ENCODE results near the gene PSTPIP1. TPM values are rescaled to one million over a fixed set of nuclear protein-coding genes. Genes with fewer than 3 reads are reported as not detected.

Gene PSTPIP1
- total RNA-seq (2014; rRNA removed; shearing (Covaris generic)) (0.38 TPM in 1 of 2 replicates, not detected in the other), polyA plus RNA-seq (2016; fragmentation: Nextera tagmentation; extraction: Ambion mirVana) (0.71 and 0.80 TPM in 2 replicates)

DNA sequence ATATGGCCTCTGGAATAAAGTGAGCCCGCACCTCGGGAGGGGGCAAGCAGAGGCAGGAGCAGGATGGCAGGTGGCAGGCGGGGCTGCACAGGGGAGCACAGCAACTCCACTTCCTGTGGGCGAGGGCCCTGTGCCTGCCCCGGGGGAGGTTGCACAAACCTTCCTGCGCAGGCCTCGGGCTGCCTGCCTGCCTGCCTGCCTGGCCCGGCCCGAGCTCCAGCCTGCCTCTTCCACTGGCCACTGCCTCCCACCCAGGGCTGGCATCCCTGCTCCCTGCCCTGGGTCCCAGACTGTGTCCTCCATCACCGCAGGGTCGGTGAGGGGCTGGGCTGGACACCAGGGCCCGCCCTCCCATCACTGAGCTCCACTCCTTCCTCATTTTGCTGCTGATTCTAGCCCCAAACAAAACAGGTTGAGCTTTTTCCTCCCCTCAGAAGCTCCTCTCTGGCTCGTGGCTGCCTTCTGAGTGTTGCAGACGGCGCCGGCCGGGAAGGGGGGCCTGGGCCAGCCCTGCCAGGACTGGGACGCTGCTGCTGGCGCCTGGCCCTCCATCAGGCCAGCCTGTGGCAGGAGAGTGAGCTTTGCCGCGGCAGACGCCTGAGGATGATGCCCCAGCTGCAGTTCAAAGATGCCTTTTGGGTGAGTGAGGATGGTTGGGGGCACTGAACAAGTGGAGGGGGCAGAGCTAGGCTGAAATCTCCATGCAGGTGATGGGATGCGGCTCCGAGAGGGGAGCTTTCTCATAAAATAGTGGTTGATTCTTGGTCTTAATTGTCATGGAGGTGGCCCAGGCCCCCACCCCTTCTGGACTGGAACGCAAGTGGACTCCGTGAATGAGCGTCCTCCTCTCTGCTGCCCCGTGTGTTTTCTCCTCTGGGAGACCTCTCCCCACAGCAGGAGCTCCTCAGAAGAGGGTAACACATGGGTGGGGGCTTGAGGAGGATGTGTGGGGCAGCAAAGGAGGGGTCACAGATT, at the start of gene PSTPIP1:
PSTPIP1 (plus strand) TSS at position 156 of the 975 bp plus-strand sequence; CDS start at position 604, 448 bp downstream.
- in situ Hi-C loops (cut with MboI): no loop called here
- WGBS, 2 experiments (ENCODE audit: low coverage in 1 of 2, low lambda C conversion rate in 2 of 2, missing lambda C conversion rate in 2 of 2): 37 to 38% methylated on average over 25 to 27 of the region's 28 CpGs
- Histone ChIP-seq H3K4me3 (no peak within 1 kb of the TSS), H3K9me2 (ENCODE audit: insufficient read depth) (no peaks in the 10 kb centered on the region), H3K4me2 (ENCODE audit: unreplicated experiment) (peak within 1 kb of the TSS; percentile 1), H3K9me3 (ENCODE audit: low read depth) (no peaks in the 10 kb centered on the region), H3K27ac (no peak within 1 kb of the TSS), H3K36me3 (ENCODE audit: low read depth) (no peaks in the 10 kb centered on the region), H3K79me2 (ENCODE audit: insufficient read depth) (no peaks in the 10 kb centered on the region), H3K4me1 (ENCODE audit: insufficient read depth) (peaks cover 13% of the 10 kb centered on the region), H3K27me3 (replicated peaks; ENCODE audit: insufficient read depth) (no peaks in the 10 kb centered on the region), H4K20me1 (ENCODE audit: insufficient read depth) (no peaks in the 10 kb centered on the region), H2AFZ (peak within 1 kb of the TSS; percentile 80), H3K9ac (no peak within 1 kb of the TSS; the same call in 1 of the 2 replicates), H3F3A (ENCODE audit: insufficient read depth) (peaks cover 4% of the 10 kb centered on the region; the same call in 1 of the 2 replicates)
- TF ChIP-seq EZH2 (IDR thresholded peaks at IDR 0.05; ENCODE audit: insufficient read depth, poor library complexity, severe bottlenecking) (no peak), EZH2phosphoT487 (IDR thresholded peaks at IDR 0.05; ENCODE audit: insufficient read depth, low read depth) (no peak)
- DNase-seq: peak; percentile 66

DNA sequence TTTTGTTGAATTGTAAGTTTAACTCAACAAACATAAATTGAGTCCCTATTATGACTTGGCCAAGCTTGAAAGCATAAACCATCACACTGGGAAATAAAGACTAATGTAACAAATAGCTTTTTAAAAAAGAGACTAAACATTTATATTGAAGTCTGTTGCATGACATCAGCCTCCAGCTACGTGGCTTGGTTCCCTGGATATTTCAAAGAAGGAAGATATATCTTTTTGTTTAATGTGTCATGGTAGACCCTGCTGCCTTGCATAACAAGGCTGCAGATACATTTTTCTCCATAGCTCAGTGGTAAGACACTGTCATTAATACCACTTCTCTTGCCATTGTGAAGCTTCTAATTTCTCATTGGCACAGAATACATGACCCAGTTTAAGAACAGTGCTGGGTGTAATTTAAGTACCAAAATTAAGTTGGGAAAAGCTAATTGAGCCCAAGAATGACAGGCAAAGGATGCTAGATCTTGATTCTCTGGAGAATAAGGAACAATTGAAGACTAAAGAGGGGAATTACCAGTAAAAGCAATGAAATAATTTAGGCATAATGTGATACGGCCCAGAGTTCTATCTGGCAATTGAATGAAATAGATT, 49.3 kb upstream of the PSTPIP1 start:
- Histone ChIP-seq H3K27me3 (replicated peaks; ENCODE audit: insufficient read depth) (no peaks in the 10 kb centered on the region), H3K4me3 (no peak overlapping the region), H4K20me1 (ENCODE audit: insufficient read depth) (no peaks in the 10 kb centered on the region), H3K27ac (no peak overlapping the region), H3K9me2 (ENCODE audit: insufficient read depth) (no peaks in the 10 kb centered on the region), H3K9ac (no peak overlapping the region), H3F3A (ENCODE audit: insufficient read depth) (no peaks in the 10 kb centered on the region), H3K4me2 (ENCODE audit: unreplicated experiment) (no peak overlapping the region), H3K36me3 (ENCODE audit: low read depth) (peaks cover 26% of the 10 kb centered on the region), H3K4me1 (ENCODE audit: insufficient read depth) (no peaks in the 10 kb centered on the region), H2AFZ (no peak overlapping the region), H3K9me3 (ENCODE audit: low read depth) (no peaks in the 10 kb centered on the region), H3K79me2 (ENCODE audit: insufficient read depth) (no peaks in the 10 kb centered on the region)
- DNase-seq: no peak
- WGBS, 2 experiments (ENCODE audit: low coverage in 1 of 2, low lambda C conversion rate in 2 of 2, missing lambda C conversion rate in 2 of 2): 86 to 93% methylated on average over 2 of the region's 2 CpGs
- TF ChIP-seq EZH2phosphoT487 (IDR thresholded peaks at IDR 0.05; ENCODE audit: insufficient read depth, low read depth) (no peak), EZH2 (IDR thresholded peaks at IDR 0.05; ENCODE audit: insufficient read depth, poor library complexity, severe bottlenecking) (no peak)
- in situ Hi-C loops (cut with MboI): no loop called here

DNA sequence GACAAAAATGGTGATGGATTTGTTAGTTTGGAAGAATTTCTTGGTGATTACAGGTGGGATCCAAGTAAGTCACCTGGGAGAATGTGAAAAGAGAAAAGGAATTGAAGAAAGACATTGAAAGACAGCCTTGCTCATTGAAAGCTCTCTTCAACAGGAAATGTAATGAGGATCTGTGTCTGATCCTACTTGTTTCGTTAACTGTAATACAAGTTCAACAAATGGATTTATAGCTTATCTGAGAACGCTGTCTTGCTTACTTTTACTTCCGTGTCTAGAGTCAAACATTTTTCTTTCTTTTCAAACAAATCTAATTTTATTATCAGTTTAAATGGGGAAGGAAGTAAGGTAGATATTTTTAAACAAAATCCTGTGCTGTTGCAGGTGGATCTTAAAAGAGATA, 47.5 kb upstream of the PSTPIP1 start:
- Histone ChIP-seq H3K27me3 (replicated peaks; ENCODE audit: insufficient read depth) (no peaks in the 10 kb centered on the region), H3K9me3 (ENCODE audit: low read depth) (no peaks in the 10 kb centered on the region), H3K4me2 (ENCODE audit: unreplicated experiment) (no peak overlapping the region), H3F3A (ENCODE audit: insufficient read depth) (no peaks in the 10 kb centered on the region), H2AFZ (no peak overlapping the region), H3K27ac (no peak overlapping the region), H3K79me2 (ENCODE audit: insufficient read depth) (no peaks in the 10 kb centered on the region), H3K36me3 (ENCODE audit: low read depth) (peaks cover 32% of the 10 kb centered on the region), H3K9me2 (ENCODE audit: insufficient read depth) (no peaks in the 10 kb centered on the region), H3K9ac (no peak overlapping the region), H3K4me1 (ENCODE audit: insufficient read depth) (no peaks in the 10 kb centered on the region), H3K4me3 (no peak overlapping the region), H4K20me1 (ENCODE audit: insufficient read depth) (no peaks in the 10 kb centered on the region)
- in situ Hi-C loops (cut with MboI): no loop called here
- TF ChIP-seq EZH2phosphoT487 (IDR thresholded peaks at IDR 0.05; ENCODE audit: insufficient read depth, low read depth): no peak
- no peak for TF ChIP-seq EZH2 (IDR thresholded peaks at IDR 0.05; ENCODE audit: insufficient read depth, poor library complexity, severe bottlenecking)
- 96% methylated on average over 3 of the region's 3 CpGs for WGBS, 2 experiments (ENCODE audit: low coverage in 1 of 2, low lambda C conversion rate in 2 of 2, missing lambda C conversion rate in 2 of 2)
- DNase-seq: no peak

DNA sequence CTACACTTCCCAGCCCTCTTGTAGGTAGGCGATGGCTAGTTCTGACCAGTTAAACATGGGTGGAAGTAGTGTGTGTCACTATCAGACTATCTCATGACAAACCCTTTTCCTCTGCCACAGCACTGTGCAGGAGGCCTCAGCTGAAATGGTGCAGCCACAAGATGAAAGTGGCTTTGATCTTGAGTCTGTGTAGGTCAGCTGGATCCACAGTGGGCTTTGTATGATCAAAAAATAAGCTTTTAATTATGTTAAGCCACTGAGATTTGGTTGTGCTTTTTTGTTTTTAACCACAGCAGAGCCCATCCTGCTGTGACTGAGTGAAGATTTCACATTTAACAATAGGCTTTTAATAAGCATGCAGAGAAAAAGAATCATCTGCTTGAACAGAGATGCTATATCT, 43.7 kb upstream of the PSTPIP1 start:
- TF ChIP-seq EZH2 (IDR thresholded peaks at IDR 0.05; ENCODE audit: insufficient read depth, poor library complexity, severe bottlenecking) (no peak), EZH2phosphoT487 (IDR thresholded peaks at IDR 0.05; ENCODE audit: insufficient read depth, low read depth) (no peak)
- no peak overlapping the region for H3K4me3 ChIP-seq
- H4K20me1 ChIP-seq (ENCODE audit: insufficient read depth): no peaks in the 10 kb centered on the region
- no peak for DNase-seq
- H3K79me2 ChIP-seq (ENCODE audit: insufficient read depth): no peaks in the 10 kb centered on the region
- H3K27ac ChIP-seq: no peak overlapping the region
- H2AFZ ChIP-seq: no peak overlapping the region
- 97 to 100% methylated on average over 1 of the region's 1 CpG for WGBS, 2 experiments (ENCODE audit: low coverage in 1 of 2, low lambda C conversion rate in 2 of 2, missing lambda C conversion rate in 2 of 2)
- peaks cover 28% of the 10 kb centered on the region for H3K36me3 ChIP-seq (ENCODE audit: low read depth)
- no peaks in the 10 kb centered on the region for H3K4me1 ChIP-seq (ENCODE audit: insufficient read depth)
- no peaks in the 10 kb centered on the region for H3K27me3 ChIP-seq (replicated peaks; ENCODE audit: insufficient read depth)
- H3K4me2 ChIP-seq (ENCODE audit: unreplicated experiment): no peak overlapping the region
- H3K9me2 ChIP-seq (ENCODE audit: insufficient read depth): no peaks in the 10 kb centered on the region
- in situ Hi-C loops (cut with MboI): no loop called here
- H3K9me3 ChIP-seq (ENCODE audit: low read depth): no peaks in the 10 kb centered on the region
- no peak overlapping the region for H3K9ac ChIP-seq
- H3F3A ChIP-seq (ENCODE audit: insufficient read depth): no peaks in the 10 kb centered on the region

Data from GM23248 (cell line).